Measurements from ENCODE around the gene COL27A1. TPM values are rescaled to one million over a fixed set of nuclear protein-coding genes. Genes with fewer than 3 reads are reported as not detected.

COL27A1 gene
- total and polyA plus RNA-seq, 2 experiments from 2014 or later: 44.6 to 47.0 TPM

DNA sequence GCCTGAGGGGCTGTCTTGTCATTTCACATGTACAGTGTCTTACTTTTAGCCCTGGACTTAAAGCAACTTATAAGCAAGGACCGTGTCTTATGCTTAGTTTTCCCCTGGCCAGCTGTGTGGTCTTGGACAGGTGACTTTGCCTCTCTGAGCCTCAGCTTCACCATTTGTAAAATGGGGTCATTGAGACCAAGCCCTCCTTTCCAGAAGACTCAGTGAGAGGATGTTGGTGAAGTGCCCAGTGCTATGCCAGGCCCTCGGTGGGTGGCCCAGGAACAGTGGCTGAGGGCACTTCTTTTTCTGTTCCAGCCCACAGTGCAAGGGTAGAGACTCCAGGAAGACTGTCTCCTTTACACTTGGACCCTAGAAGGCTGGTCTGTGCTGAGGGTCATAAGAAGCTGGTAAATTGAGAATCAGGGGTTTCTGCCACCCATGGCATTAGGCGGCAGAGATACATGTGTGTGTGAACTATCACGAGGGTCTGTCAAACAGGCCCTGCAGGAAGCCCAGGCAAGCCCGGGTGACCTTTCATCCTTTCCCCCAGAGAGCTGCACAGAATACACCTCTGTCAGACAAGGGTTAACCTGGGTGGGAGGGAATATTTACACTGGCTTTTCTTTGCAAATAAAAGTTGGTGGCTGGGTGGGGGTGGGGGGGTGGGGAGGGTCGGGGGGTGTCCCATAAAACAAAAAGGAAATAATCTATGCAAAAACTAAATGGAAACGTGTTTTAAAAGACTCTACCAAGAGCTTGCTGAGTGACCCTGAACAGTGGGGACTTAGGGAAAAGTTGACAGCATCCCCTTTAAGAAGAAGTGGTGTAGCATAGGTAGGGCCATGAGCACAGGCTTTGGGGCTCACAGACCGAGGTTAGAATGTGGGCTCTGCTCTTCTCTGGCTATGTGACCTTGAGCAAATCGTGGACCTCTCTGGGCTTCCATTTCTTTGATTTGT lies 35.8 kb upstream of the COL27A1 start:
- Histone ChIP-seq H3K4me3 (no peak overlapping the region), H4K20me1 (ENCODE audit: insufficient read depth, poor library complexity, severe bottlenecking) (no peaks in the 10 kb centered on the region), H3K4me1 (ENCODE audit: insufficient read depth) (peaks cover 49% of the 10 kb centered on the region), H3K4me2 (peak overlapping the region; percentile 45), H3K9me2 (replicated peaks; ENCODE audit: insufficient read depth) (no peaks in the 10 kb centered on the region), H3K36me3 (replicated peaks; ENCODE audit: insufficient read depth, low read depth) (no peaks in the 10 kb centered on the region), H2AFZ (no peak overlapping the region), H3K27ac (peak overlapping the region; percentile 87), H3K27me3 (no peaks in the 10 kb centered on the region), H3K79me2 (no peaks in the 10 kb centered on the region), H3K9me3 (ENCODE audit: low read depth) (no peaks in the 10 kb centered on the region)
- DNase-seq (ENCODE audit: low spot score): no peak
- TF ChIP-seq EZH2 (IDR thresholded peaks at IDR 0.05; ENCODE audit: borderline replicate concordance): no peak
- no peak for TF ChIP-seq EZH2phosphoT487 (IDR thresholded peaks at IDR 0.05; ENCODE audit: low read depth, severe bottlenecking, unreplicated experiment)
- TF ChIP-seq, protein P1, sequence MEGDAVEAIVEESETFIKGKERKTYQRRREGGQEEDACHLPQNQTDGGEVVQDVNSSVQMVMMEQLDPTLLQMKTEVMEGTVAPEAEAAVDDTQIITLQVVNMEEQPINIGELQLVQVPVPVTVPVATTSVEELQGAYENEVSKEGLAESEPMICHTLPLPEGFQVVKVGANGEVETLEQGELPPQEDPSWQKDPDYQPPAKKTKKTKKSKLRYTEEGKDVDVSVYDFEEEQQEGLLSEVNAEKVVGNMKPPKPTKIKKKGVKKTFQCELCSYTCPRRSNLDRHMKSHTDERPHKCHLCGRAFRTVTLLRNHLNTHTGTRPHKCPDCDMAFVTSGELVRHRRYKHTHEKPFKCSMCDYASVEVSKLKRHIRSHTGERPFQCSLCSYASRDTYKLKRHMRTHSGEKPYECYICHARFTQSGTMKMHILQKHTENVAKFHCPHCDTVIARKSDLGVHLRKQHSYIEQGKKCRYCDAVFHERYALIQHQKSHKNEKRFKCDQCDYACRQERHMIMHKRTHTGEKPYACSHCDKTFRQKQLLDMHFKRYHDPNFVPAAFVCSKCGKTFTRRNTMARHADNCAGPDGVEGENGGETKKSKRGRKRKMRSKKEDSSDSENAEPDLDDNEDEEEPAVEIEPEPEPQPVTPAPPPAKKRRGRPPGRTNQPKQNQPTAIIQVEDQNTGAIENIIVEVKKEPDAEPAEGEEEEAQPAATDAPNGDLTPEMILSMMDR (IDR thresholded peaks at IDR 0.05; ENCODE audit: poor library complexity): no peak
- WGBS (ENCODE audit: low lambda C conversion rate, missing lambda C conversion rate): 38% methylated on average over 9 of the region's 9 CpGs

DNA sequence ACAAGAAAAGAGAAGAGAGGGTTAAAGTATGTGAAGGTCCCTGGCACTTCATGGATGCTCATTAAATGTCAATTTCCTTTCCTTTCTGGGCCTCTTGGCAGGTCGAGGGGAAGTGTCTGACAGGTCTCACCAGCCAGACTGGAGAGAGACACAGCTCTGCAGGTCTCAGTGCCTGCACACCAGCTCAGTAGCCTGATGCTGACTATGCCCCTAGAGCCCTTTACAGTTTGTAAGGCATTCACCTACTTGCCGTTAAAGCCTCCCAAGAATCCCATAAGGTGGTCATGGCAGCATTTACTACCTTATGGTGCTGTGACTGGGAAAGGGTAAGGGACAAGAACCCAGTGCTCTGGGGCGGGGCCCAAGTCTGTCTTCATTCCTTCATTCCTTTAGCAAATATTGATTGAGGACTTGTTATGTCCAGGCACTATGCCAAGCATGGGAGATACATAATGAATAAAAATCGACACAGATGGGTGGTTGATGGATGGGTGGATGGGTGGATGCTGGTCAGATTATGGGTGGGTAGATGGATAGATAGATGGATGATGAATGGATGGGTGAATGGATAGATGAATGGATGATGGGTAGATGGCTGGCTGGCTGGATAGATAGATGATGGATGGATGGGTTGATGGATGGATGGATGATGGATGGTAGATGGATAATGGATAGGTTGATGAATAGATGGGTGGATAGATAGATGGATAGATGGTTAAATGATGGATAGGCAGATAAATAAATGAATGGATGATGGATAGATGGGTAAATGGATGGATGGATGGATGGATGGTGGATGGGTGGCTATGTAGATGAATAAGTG lies 34.9 kb upstream of the COL27A1 start:
- no peak for DNase-seq (ENCODE audit: low spot score)
- H2AFZ ChIP-seq: no peak overlapping the region
- no peak for TF ChIP-seq EZH2 (IDR thresholded peaks at IDR 0.05; ENCODE audit: borderline replicate concordance)
- TF ChIP-seq, protein P1 (IDR thresholded peaks at IDR 0.05; ENCODE audit: poor library complexity): no peak
- no peak for TF ChIP-seq EZH2phosphoT487 (IDR thresholded peaks at IDR 0.05; ENCODE audit: low read depth, severe bottlenecking, unreplicated experiment)
- peak overlapping the region; percentile 45 for H3K4me2 ChIP-seq
- H3K9me3 ChIP-seq (ENCODE audit: low read depth): no peaks in the 10 kb centered on the region
- H3K27ac ChIP-seq: peak overlapping the region; percentile 87
- no peaks in the 10 kb centered on the region for H3K27me3 ChIP-seq
- no peak overlapping the region for H3K4me3 ChIP-seq
- no peaks in the 10 kb centered on the region for H3K9me2 ChIP-seq (replicated peaks; ENCODE audit: insufficient read depth)
- no peaks in the 10 kb centered on the region for H3K36me3 ChIP-seq (replicated peaks; ENCODE audit: insufficient read depth, low read depth)
- peaks cover 55% of the 10 kb centered on the region for H3K4me1 ChIP-seq (ENCODE audit: insufficient read depth)
- WGBS (ENCODE audit: low lambda C conversion rate, missing lambda C conversion rate): 56% methylated on average over 4 of the region's 4 CpGs
- no peaks in the 10 kb centered on the region for H4K20me1 ChIP-seq (ENCODE audit: insufficient read depth, poor library complexity, severe bottlenecking)
- no peaks in the 10 kb centered on the region for H3K79me2 ChIP-seq

DNA sequence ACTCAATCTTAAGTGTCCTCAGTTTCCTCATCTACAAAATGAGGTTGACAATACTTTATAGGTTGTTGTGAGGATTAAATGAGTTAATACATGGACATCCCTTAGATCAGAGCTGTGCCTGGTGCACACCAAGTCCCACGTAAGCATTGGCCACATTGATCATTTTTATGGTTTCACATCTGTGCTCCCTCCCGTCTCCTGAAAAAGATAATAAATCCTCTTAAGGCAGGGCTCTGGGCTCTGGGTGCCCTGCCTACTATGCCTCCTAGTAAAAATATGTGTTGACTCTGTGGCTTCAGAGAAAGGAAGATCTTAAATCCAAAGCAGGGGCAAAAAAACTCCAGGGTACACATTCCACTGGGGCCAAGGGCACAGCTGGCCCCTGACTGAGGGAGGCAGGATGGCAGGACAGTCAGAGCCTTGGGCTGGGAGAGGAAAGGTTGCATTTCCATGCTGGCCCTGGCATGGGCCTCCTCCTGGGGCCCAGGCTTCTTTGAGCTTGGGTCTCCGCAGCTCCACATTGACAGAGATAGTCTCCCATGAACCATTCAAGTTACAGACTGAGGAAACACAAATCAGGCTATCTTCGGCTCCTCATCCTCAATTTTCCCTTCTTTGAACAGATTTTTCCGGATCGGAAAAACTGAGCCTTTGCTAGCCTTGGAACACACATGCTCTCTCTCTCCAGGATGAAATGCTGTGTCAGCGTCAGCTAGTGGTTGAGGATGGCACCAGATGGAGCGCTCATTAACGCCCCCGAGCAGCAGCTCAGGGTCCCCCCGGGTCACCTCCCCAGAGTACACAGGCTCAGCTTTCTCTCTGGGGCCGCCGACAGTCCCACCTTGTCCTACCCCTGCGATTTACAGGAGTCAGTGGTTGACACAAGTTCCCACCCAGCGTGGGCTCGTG lies 33.9 kb upstream of the COL27A1 start:
- no peak overlapping the region for H3K4me2 ChIP-seq
- H3K9me2 ChIP-seq (replicated peaks; ENCODE audit: insufficient read depth): no peaks in the 10 kb centered on the region
- H3K4me3 ChIP-seq: no peak overlapping the region
- peak overlapping the region; percentile 5 for H3K27ac ChIP-seq
- 87% methylated on average over 14 of the region's 16 CpGs for WGBS (ENCODE audit: low lambda C conversion rate, missing lambda C conversion rate)
- H3K27me3 ChIP-seq: no peaks in the 10 kb centered on the region
- H2AFZ ChIP-seq: no peak overlapping the region
- no peak for DNase-seq (ENCODE audit: low spot score)
- TF ChIP-seq, protein P1 (IDR thresholded peaks at IDR 0.05; ENCODE audit: poor library complexity): no peak
- TF ChIP-seq EZH2 (IDR thresholded peaks at IDR 0.05; ENCODE audit: borderline replicate concordance) (no peak), EZH2phosphoT487 (IDR thresholded peaks at IDR 0.05; ENCODE audit: low read depth, severe bottlenecking, unreplicated experiment) (no peak)
- H3K9me3 ChIP-seq (ENCODE audit: low read depth): no peaks in the 10 kb centered on the region
- H3K79me2 ChIP-seq: no peaks in the 10 kb centered on the region
- H4K20me1 ChIP-seq (ENCODE audit: insufficient read depth, poor library complexity, severe bottlenecking): no peaks in the 10 kb centered on the region
- H3K4me1 ChIP-seq (ENCODE audit: insufficient read depth): peaks cover 55% of the 10 kb centered on the region
- H3K36me3 ChIP-seq (replicated peaks; ENCODE audit: insufficient read depth, low read depth): no peaks in the 10 kb centered on the region
